Measurements from ENCODE around the gene OR12D3. TPM values are rescaled to one million over a fixed set of nuclear protein-coding genes. Genes with fewer than 3 reads are reported as not detected.

The OR12D3 gene
- total and polyA plus RNA-seq, 10 of the 15 experiments (the other 5 are each of a cell fraction or from before 2014, with no cell fraction given): not detected

GRCh38 chr6:29345380-29345779, 29.7 kb downstream of the OR12D3 start:
- TF ChIP-seq SP1 (IDR thresholded peaks at IDR 0.05; ENCODE audit: low read depth, low read length) (no peak), HSF1 (IDR thresholded peaks at IDR 0.05; ENCODE audit: low read depth, low read length) (no peak), SMAD5 (IDR thresholded peaks at IDR 0.05; ENCODE audit: low read depth) (no peak), POLR2A (IDR thresholded peaks at IDR 0.05; ENCODE audit: low read depth, low read length) (no peak), MTA2 (IDR thresholded peaks at IDR 0.05; ENCODE audit: low read depth) (no peak), NFXL1 (IDR thresholded peaks at IDR 0.05; ENCODE audit: borderline replicate concordance) (no peak)
- CTCF ChIA-PET: interaction anchor here (1.1 kb wide), 1 partner anchor 316 kb away, joined by 3 read pairs; no protein-coding TSS in a partner anchor
- SMC1A ChIA-PET (ENCODE audit: uncharacterized antibody, unreplicated experiment): no interaction called here

GRCh38 chr6:29336269-29336668, 38.8 kb downstream of the OR12D3 start:
- Histone ChIP-seq H4K20me1 (ENCODE audit: control insufficient read depth, insufficient read depth) (no peaks in the 10 kb centered on the region), H3K9ac (ENCODE audit: control insufficient read depth, insufficient read depth, low read length) (no peak overlapping the region), H3K9me3 (replicated peaks; ENCODE audit: control insufficient read depth, insufficient read depth, low read length) (no peaks in the 10 kb centered on the region), H2AFZ (ENCODE audit: control insufficient read depth, low read depth, low read length) (no peak overlapping the region), H3K4me3 (no peak overlapping the region), H3K27ac (ENCODE audit: control insufficient read depth, insufficient read depth) (no peak overlapping the region), H3K27me3 (replicated peaks in 1 of 2; ENCODE audit: control insufficient read depth in 2 of 2, insufficient read depth in 2 of 2, low read length in 1 of 2) (no peaks in the 10 kb centered on the region), H3K4me2 (ENCODE audit: control insufficient read depth, insufficient read depth) (no peak overlapping the region), H3K79me2 (ENCODE audit: control insufficient read depth, insufficient read depth, low read length) (no peaks in the 10 kb centered on the region), H3K36me3 (ENCODE audit: control insufficient read depth in 2 of 2, insufficient read depth in 2 of 2, low read length in 1 of 2) (no peaks in the 10 kb centered on the region), H3K4me1 (ENCODE audit: control insufficient read depth, insufficient read depth, low read length) (no peaks in the 10 kb centered on the region)
- WGBS (ENCODE audit: insufficient coverage, insufficient replicate concordance, low lambda C conversion rate, missing lambda C conversion rate): 21% methylated on average over 2 of the region's 2 CpGs
- ATAC-seq (no peak), FAIRE-seq (no peak), DNase-seq (ENCODE audit: low read depth, low spot score) (no peak)
- intact Hi-C loops (cut with micrococcal nuclease; ENCODE audit: unreplicated experiment) (no loop called here), in situ Hi-C loops (cut with MboI) (no loop called here)
- SMC1A ChIA-PET (ENCODE audit: uncharacterized antibody, unreplicated experiment): no interaction called here
- RAD21 ChIA-PET (ENCODE audit: unreplicated experiment): no interaction called here
- BruUV-seq (replicated peaks): no TSS peak
- CTCF ChIA-PET: no interaction called here
- POLR2A ChIA-PET: no interaction called here
- TF ChIP-seq SREBF1 (IDR thresholded peaks at IDR 0.05; ENCODE audit: low read length): no peak
- TF ChIP-seq PRDM15 (CRISPR knock-in tag; IDR thresholded peaks at IDR 0.05): no peak
- TF ChIP-seq ETV6 (conservative IDR thresholded peaks at IDR 0.05 in 1 of 2, IDR thresholded peaks at IDR 0.05 in 1 of 2; ENCODE audit: borderline replicate concordance in 1 of 2, low read depth in 1 of 2): no peak
- no peak for TF ChIP-seq BCL3 (IDR thresholded peaks at IDR 0.05; ENCODE audit: borderline replicate concordance, insufficient read depth, low read depth, low read length, poor library complexity, severe bottlenecking)

More at GRCh38 chr6:29345380-29345779, 29.7 kb downstream of the OR12D3 start:
- ChIA-PET POLR2A (no interaction called here), RAD21 (ENCODE audit: unreplicated experiment) (no interaction called here)
- no TSS peak for BruUV-seq (replicated peaks)
- no peaks in the 10 kb centered on the region for H3K36me3 ChIP-seq (ENCODE audit: control insufficient read depth in 2 of 2, insufficient read depth in 2 of 2, low read length in 1 of 2)
- H4K20me1 ChIP-seq (ENCODE audit: control insufficient read depth, insufficient read depth): no peaks in the 10 kb centered on the region
- no peak for FAIRE-seq
- no peak overlapping the region for H3K27ac ChIP-seq (ENCODE audit: control insufficient read depth, insufficient read depth)
- no peak overlapping the region for H3K4me3 ChIP-seq
- H3K9me3 ChIP-seq (replicated peaks; ENCODE audit: control insufficient read depth, insufficient read depth, low read length): no peaks in the 10 kb centered on the region
- no peak overlapping the region for H3K4me2 ChIP-seq (ENCODE audit: control insufficient read depth, insufficient read depth)
- in situ Hi-C loops (cut with MboI) (no loop called here), intact Hi-C loops (cut with micrococcal nuclease; ENCODE audit: unreplicated experiment) (no loop called here)
- H3K27me3 ChIP-seq (replicated peaks in 1 of 2; ENCODE audit: control insufficient read depth in 2 of 2, insufficient read depth in 2 of 2, low read length in 1 of 2): no peaks in the 10 kb centered on the region
- no peaks in the 10 kb centered on the region for H3K4me1 ChIP-seq (ENCODE audit: control insufficient read depth, insufficient read depth, low read length)
- H3K79me2 ChIP-seq (ENCODE audit: control insufficient read depth, insufficient read depth, low read length): no peaks in the 10 kb centered on the region
- no peak overlapping the region for H2AFZ ChIP-seq (ENCODE audit: control insufficient read depth, low read depth, low read length)
- 7% methylated on average over 3 of the region's 3 CpGs for WGBS (ENCODE audit: insufficient coverage, insufficient replicate concordance, low lambda C conversion rate, missing lambda C conversion rate)
- no peak for ATAC-seq
- DNase-seq (ENCODE audit: low read depth, low spot score): no peak
- H3K9ac ChIP-seq (ENCODE audit: control insufficient read depth, insufficient read depth, low read length): no peak overlapping the region
